OCI-LY1 (cell line): ENCODE data around the gene DENND5B.

ENCODE experiments used
- CTCF ChIP-seq: fragments of 200-600 bp; sonication (generic), shearing (Covaris generic); IDR thresholded peaks from 2 replicates; pipeline ENCODE4 v1.5.1; 2017; ENCODE audit warnings: mild to moderate bottlenecking, antibody characterized with exemption, low read length, moderate library complexity, mixed read lengths
- EZH2 ChIP-seq: fragments of 200-600 bp; sonication (generic), shearing (Covaris generic); IDR thresholded peaks from 2 replicates; pipeline ENCODE4 v1.8.0; 2017; ENCODE audit warnings: borderline replicate concordance, mixed run types, mild to moderate bottlenecking, antibody characterized with exemption, low read length, moderate library complexity, mixed read lengths

GRCh38 chr12:31460024-31460423, 130.9 kb downstream of the DENND5B start:
- TF ChIP-seq CTCF (no peak), EZH2 (no peak)
